WTC11 (cell line): ENCODE results near the gene RPGR. TPM values are rescaled to one million over a fixed set of nuclear protein-coding genes. Genes with fewer than 3 reads are reported as not detected.

Experiments
- ATAC-seq: fragments of 200-7000 bp; cut with Tn5 transposase; 2 replicates; pipeline ENCODE4 v1.10.0; 2021; ENCODE audit warnings: mild to moderate bottlenecking, moderate library complexity
- CTCF ChIA-PET: fragments of 300-600 bp; sonication (Branson Sonifier 250); formaldehyde crosslinking; loops from one replicate; lab custom pipeline; 2021; ENCODE audit warnings: antibody characterized with exemption; lab: Charles Lee
- POLR2A ChIA-PET: fragments of 350-600 bp; sonication (Branson Sonifier 250); formaldehyde crosslinking; loops from one replicate; lab custom pipeline; 2021; ENCODE audit warnings: antibody characterized with exemption; lab: Charles Lee
- DNase-seq: peaks from one replicate; pipeline ENCODE4 v3.0.0; 2021; ENCODE audit warnings: low spot score
- H3K27ac Mint-ChIP-seq: 2 replicates; pipeline ENCODE4 v1.8.0; 2021; ENCODE audit warnings: mixed read lengths
- H3K27me3 Mint-ChIP-seq: 2 replicates; pipeline ENCODE4 v1.8.0; 2021; ENCODE audit warnings: low read depth, mild to moderate bottlenecking, moderate library complexity, mixed read lengths
- H3K36me3 Mint-ChIP-seq: 2 replicates; pipeline ENCODE4 v1.8.0; 2021; ENCODE audit warnings: mixed read lengths
- H3K4me1 Mint-ChIP-seq: 2 replicates; pipeline ENCODE4 v1.8.0; 2022; ENCODE audit warnings: mixed read lengths
- H3K4me3 Mint-ChIP-seq: 2 replicates; pipeline ENCODE4 v1.8.0; 2021; ENCODE audit warnings: mild to moderate bottlenecking, moderate library complexity, mixed read lengths
- H3K9me3 Mint-ChIP-seq: 2 replicates; pipeline ENCODE4 v1.8.0; 2021; ENCODE audit warnings: mixed read lengths
- ELF4 ChIP-seq: sonication (generic); formaldehyde crosslinking; IDR thresholded peaks from 2 replicates; pipeline ENCODE4 v1.8.1; 2022; ENCODE audit warnings: low read depth, mild to moderate bottlenecking, moderate library complexity, missing genetic modification reagents
- FOXK1 ChIP-seq: sonication (generic); formaldehyde crosslinking; IDR thresholded peaks from 2 replicates; pipeline ENCODE4 v1.8.0; 2022; ENCODE audit warnings: mild to moderate bottlenecking, moderate library complexity, missing genetic modification reagents
- IRF2 ChIP-seq: sonication (generic); formaldehyde crosslinking; IDR thresholded peaks from 2 replicates; pipeline ENCODE4 v1.8.0; 2022; ENCODE audit warnings: low read depth, missing genetic modification reagents, borderline replicate concordance
- NR1H2 ChIP-seq: sonication (generic); formaldehyde crosslinking; IDR thresholded peaks from 2 replicates; pipeline ENCODE4 v1.9.0; 2021; ENCODE audit warnings: mild to moderate bottlenecking, moderate library complexity, missing genetic modification reagents
- NR3C1 ChIP-seq: sonication (generic); formaldehyde crosslinking; conservative IDR thresholded peaks from 2 replicates; pipeline ENCODE4 v1.8.1; 2023; ENCODE audit warnings: low read depth, mild to moderate bottlenecking, missing genetic modification reagents
- RELA ChIP-seq: sonication (generic); formaldehyde crosslinking; IDR thresholded peaks from 2 replicates; pipeline ENCODE4 v1.8.1; 2022; ENCODE audit warnings: missing genetic modification reagents, mild to moderate bottlenecking, borderline replicate concordance
- SMAD3 ChIP-seq: sonication (generic); formaldehyde crosslinking; IDR thresholded peaks from 2 replicates; pipeline ENCODE4 v1.8.0; 2022; ENCODE audit warnings: missing genetic modification reagents, mild to moderate bottlenecking, borderline replicate concordance
- SMAD4 ChIP-seq: sonication (generic); formaldehyde crosslinking; IDR thresholded peaks from 2 replicates; pipeline ENCODE4 v1.8.0; 2022; ENCODE audit warnings: mild to moderate bottlenecking, missing genetic modification reagents
- TCF7 ChIP-seq: sonication (generic); formaldehyde crosslinking; IDR thresholded peaks from 2 replicates; pipeline ENCODE4 v1.8.0; 2022; ENCODE audit warnings: mild to moderate bottlenecking, low read depth, missing genetic modification reagents, moderate library complexity
- ZNF121 ChIP-seq: sonication (generic); formaldehyde crosslinking; IDR thresholded peaks from 2 replicates; pipeline ENCODE4 v1.8.0; 2023; ENCODE audit warnings: missing genetic modification reagents
- ZNF317 ChIP-seq: sonication (generic); formaldehyde crosslinking; IDR thresholded peaks from 2 replicates; pipeline ENCODE4 v1.8.1; 2023; ENCODE audit warnings: low read depth, mild to moderate bottlenecking, moderate library complexity, missing genetic modification reagents, borderline replicate concordance
- ZNF396 ChIP-seq: fragments of 250-450 bp; sonication (Bioruptor Pico); IDR thresholded peaks from 2 replicates; pipeline ENCODE4 v1.8.0; 2021; ENCODE audit warnings: mild to moderate bottlenecking, moderate library complexity, borderline replicate concordance
- ZNF423 ChIP-seq: fragments of 250-450 bp; sonication (Bioruptor Pico); IDR thresholded peaks from 2 replicates; pipeline ENCODE4 v2.1.2; 2022; ENCODE audit warnings: mild to moderate bottlenecking, moderate library complexity
- total RNA-seq: library from RNA; stranded (reverse); gene quantifications from 3 replicates; pipeline ENCODE4 v1.2.3, GENCODE V29; 2021
- TF ChIP-seq, protein P1 (sequence below): sonication (generic); formaldehyde crosslinking; IDR thresholded peaks from 2 replicates; pipeline ENCODE4 v1.8.1; 2022; ENCODE audit warnings: missing genetic modification reagents, borderline replicate concordance
- TF ChIP-seq, protein P2 (sequence below): sonication (generic); formaldehyde crosslinking; IDR thresholded peaks from 2 replicates; pipeline ENCODE4 v1.8.0; 2022; ENCODE audit warnings: mild to moderate bottlenecking, missing genetic modification reagents
- TF ChIP-seq, protein P3 (sequence below): sonication (generic); formaldehyde crosslinking; IDR thresholded peaks from 2 replicates; pipeline ENCODE4 v1.8.1; 2023; ENCODE audit warnings: mild to moderate bottlenecking, missing genetic modification reagents
- TF ChIP-seq, protein P4 (sequence below): sonication (generic); formaldehyde crosslinking; IDR thresholded peaks from 2 replicates; pipeline ENCODE4 v1.8.0; 2022; ENCODE audit warnings: mild to moderate bottlenecking, missing genetic modification reagents
- TF ChIP-seq, protein P5 (sequence below): sonication (generic); formaldehyde crosslinking; IDR thresholded peaks from 2 replicates; pipeline ENCODE4 v1.8.0; 2022; ENCODE audit warnings: mild to moderate bottlenecking, missing genetic modification reagents
- TF ChIP-seq, protein P6 (sequence below): sonication (generic); formaldehyde crosslinking; IDR thresholded peaks from 2 replicates; pipeline ENCODE4 v1.8.1; 2023; ENCODE audit warnings: mild to moderate bottlenecking, moderate library complexity, missing genetic modification reagents
- TF ChIP-seq, protein P7 (sequence below): sonication (generic); formaldehyde crosslinking; IDR thresholded peaks from 2 replicates; pipeline ENCODE4 v1.8.1; 2023; ENCODE audit warnings: mild to moderate bottlenecking, missing genetic modification reagents, moderate library complexity
- TF ChIP-seq, protein P8 (sequence below): fragments of 250-450 bp; sonication (Bioruptor Pico); conservative IDR thresholded peaks from 2 replicates; pipeline ENCODE4 v1.9.0; 2021; ENCODE audit warnings: mild to moderate bottlenecking

The RPGR gene
- total RNA-seq, 1 experiment from 2014 or later: 10.7 TPM

DNA sequence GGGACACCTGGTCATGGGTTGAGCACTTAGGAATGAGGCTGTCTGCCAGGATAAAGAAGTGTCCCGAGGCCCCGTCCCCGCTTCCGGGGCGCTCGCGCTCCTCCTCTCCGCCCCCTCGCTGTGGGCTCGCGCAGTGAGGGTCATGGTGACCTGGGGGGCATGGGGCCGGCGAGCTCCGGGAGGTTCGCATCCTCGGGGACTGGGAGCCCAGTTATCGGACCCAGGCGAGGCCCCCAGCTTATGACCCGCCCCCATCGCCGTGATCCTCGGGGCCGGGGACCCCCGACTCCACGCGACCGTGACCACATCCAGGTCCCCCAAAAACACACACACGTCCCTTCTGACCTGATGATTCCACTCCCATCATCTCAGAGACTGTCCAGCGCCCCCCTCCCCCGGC is 71.3 kb downstream of the RPGR start (continued):
- TF ChIP-seq ZNF121 (no peak), SMAD4 (CRISPR knock-in tag) (no peak), RELA (CRISPR knock-in tag) (no peak)
- TF ChIP-seq, all 79 proteins: peak for 0

DNA sequence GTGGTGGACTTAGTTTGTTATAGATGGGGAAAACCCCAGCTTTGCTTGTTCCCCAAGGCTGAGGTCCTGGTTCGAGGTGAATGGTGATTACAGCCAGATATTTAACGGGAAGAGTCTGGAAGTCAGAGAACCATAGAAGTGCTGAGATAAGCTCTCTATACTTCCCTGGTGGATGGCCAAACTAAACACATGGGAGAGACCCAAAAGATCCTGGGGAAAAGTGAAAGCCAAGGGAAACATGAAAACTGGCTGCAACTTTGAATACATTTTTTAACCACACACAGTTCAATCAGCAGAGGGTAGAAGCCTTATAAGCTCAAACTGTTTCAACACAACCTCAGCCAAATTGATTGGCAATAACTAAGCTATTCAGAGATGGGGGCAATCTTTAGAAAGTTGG is 77.3 kb downstream of the RPGR start:
- POLR2A ChIA-PET: no interaction called here
- peaks cover 8% of the 10 kb centered on the region; the same call in 1 of the 2 replicates for H3K4me1 Mint-ChIP-seq
- TF ChIP-seq, protein P1, sequence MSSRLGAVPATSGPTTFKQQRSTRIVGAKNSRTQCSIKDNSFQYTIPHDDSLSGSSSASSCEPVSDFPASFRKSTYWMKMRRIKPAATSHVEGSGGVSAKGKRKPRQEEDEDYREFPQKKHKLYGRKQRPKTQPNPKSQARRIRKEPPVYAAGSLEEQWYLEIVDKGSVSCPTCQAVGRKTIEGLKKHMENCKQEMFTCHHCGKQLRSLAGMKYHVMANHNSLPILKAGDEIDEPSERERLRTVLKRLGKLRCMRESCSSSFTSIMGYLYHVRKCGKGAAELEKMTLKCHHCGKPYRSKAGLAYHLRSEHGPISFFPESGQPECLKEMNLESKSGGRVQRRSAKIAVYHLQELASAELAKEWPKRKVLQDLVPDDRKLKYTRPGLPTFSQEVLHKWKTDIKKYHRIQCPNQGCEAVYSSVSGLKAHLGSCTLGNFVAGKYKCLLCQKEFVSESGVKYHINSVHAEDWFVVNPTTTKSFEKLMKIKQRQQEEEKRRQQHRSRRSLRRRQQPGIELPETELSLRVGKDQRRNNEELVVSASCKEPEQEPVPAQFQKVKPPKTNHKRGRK (CRISPR knock-in tag): no peak
- TF ChIP-seq, protein P2, sequence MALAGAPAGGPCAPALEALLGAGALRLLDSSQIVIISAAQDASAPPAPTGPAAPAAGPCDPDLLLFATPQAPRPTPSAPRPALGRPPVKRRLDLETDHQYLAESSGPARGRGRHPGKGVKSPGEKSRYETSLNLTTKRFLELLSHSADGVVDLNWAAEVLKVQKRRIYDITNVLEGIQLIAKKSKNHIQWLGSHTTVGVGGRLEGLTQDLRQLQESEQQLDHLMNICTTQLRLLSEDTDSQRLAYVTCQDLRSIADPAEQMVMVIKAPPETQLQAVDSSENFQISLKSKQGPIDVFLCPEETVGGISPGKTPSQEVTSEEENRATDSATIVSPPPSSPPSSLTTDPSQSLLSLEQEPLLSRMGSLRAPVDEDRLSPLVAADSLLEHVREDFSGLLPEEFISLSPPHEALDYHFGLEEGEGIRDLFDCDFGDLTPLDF (CRISPR knock-in tag): no peak
- TF ChIP-seq ZNF423 (CRISPR knock-in tag) (no peak), NR1H2 (CRISPR knock-in tag) (no peak), FOXK1 (CRISPR knock-in tag) (no peak), ZNF317 (CRISPR knock-in tag) (no peak)
- TF ChIP-seq, protein P3, sequence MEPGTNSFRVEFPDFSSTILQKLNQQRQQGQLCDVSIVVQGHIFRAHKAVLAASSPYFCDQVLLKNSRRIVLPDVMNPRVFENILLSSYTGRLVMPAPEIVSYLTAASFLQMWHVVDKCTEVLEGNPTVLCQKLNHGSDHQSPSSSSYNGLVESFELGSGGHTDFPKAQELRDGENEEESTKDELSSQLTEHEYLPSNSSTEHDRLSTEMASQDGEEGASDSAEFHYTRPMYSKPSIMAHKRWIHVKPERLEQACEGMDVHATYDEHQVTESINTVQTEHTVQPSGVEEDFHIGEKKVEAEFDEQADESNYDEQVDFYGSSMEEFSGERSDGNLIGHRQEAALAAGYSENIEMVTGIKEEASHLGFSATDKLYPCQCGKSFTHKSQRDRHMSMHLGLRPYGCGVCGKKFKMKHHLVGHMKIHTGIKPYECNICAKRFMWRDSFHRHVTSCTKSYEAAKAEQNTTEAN (CRISPR knock-in tag): no peak
- TF ChIP-seq, protein P4, sequence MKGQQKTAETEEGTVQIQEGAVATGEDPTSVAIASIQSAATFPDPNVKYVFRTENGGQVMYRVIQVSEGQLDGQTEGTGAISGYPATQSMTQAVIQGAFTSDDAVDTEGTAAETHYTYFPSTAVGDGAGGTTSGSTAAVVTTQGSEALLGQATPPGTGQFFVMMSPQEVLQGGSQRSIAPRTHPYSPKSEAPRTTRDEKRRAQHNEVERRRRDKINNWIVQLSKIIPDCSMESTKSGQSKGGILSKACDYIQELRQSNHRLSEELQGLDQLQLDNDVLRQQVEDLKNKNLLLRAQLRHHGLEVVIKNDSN (CRISPR knock-in tag): no peak
- TF ChIP-seq, protein P5, sequence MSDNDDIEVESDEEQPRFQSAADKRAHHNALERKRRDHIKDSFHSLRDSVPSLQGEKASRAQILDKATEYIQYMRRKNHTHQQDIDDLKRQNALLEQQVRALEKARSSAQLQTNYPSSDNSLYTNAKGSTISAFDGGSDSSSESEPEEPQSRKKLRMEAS (CRISPR knock-in tag): no peak
- DNase-seq (no peak), ATAC-seq (no peak)
- CTCF ChIA-PET: no interaction called here
- H3K27ac Mint-ChIP-seq: no peak overlapping the region
- H3K36me3 Mint-ChIP-seq: no peaks in the 10 kb centered on the region
- no peaks in the 10 kb centered on the region for H3K27me3 Mint-ChIP-seq
- no peaks in the 10 kb centered on the region for H3K9me3 Mint-ChIP-seq
- no peak overlapping the region for H3K4me3 Mint-ChIP-seq

DNA sequence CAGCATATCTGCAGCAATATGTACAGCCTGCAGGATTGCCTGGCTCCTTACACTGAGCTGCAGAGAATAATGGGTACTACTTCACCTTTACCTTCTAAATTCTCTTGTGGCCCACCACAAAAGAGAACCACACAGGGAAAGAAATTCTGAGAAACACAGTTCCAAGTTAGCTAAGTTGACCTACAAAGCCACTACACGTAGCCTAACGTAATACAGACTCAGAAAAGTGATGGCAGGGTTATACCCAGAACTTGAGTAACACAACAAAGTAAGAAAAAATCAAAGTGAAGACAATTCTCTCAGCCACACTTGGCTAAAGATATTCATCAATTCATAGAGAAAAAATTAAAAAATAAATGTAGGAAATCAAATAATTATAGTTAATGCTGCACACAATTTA is 80.3 kb downstream of the RPGR start:
- Mint-ChIP-seq H3K27me3 (no peaks in the 10 kb centered on the region), H3K27ac (no peak overlapping the region), H3K4me1 (peaks cover 8% of the 10 kb centered on the region; the same call in 1 of the 2 replicates), H3K9me3 (no peaks in the 10 kb centered on the region)
- POLR2A ChIA-PET: no interaction called here
- CTCF ChIA-PET: no interaction called here
- DNase-seq: no peak
- TF ChIP-seq, protein P3 (CRISPR knock-in tag): no peak
- TF ChIP-seq SMAD4 (CRISPR knock-in tag) (no peak), ZNF317 (CRISPR knock-in tag) (no peak), NR3C1 (CRISPR knock-in tag) (no peak), IRF2 (no peak), ELF4 (CRISPR knock-in tag) (no peak), SMAD3 (no peak), TCF7 (CRISPR knock-in tag) (no peak), ZNF396 (CRISPR knock-in tag) (no peak)
- TF ChIP-seq, protein P6, sequence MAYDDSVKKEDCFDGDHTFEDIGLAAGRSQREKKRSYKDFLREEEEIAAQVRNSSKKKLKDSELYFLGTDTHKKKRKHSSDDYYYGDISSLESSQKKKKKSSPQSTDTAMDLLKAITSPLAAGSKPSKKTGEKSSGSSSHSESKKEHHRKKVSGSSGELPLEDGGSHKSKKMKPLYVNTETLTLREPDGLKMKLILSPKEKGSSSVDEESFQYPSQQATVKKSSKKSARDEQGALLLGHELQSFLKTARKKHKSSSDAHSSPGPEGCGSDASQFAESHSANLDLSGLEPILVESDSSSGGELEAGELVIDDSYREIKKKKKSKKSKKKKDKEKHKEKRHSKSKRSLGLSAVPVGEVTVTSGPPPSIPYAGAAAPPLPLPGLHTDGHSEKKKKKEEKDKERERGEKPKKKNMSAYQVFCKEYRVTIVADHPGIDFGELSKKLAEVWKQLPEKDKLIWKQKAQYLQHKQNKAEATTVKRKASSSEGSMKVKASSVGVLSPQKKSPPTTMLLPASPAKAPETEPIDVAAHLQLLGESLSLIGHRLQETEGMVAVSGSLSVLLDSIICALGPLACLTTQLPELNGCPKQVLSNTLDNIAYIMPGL (CRISPR knock-in tag): no peak
- TF ChIP-seq, protein P7, sequence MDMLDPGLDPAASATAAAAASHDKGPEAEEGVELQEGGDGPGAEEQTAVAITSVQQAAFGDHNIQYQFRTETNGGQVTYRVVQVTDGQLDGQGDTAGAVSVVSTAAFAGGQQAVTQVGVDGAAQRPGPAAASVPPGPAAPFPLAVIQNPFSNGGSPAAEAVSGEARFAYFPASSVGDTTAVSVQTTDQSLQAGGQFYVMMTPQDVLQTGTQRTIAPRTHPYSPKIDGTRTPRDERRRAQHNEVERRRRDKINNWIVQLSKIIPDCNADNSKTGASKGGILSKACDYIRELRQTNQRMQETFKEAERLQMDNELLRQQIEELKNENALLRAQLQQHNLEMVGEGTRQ: no peak
- TF ChIP-seq, protein P8, sequence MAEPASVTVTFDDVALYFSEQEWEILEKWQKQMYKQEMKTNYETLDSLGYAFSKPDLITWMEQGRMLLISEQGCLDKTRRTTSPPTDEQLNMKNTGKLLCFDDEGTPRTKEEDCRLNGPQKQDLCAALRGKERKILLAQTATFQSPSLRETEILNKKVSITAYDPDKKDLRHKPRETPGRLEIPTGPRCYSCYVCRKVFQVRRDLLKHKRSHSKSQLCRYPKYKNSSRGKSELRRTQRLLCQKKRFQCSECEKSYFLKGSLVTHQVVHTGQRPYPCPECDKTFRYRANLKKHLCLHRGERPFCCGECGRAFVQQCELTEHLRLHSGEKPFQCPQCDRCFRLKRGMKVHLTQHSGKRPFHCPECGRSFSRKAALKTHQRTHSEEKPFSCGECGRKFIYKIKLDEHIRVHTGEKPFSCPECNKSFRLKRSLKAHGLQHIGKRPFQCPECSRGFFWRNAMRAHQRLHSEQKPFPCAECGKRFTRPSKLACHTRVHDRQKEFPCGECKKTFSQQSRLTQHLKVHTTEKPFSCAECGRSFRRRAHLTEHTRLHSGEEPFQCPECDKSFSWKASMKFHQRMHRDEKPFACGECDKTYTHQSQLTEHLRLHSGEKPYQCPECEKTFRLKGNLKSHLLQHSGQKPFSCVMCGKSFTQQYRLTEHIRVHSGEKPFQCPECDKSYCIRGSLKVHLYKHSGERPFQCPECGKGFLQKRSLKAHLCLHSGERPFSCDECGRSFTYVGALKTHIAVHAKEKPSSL (CRISPR knock-in tag): no peak
- TF ChIP-seq, all 79 proteins: peak for 0
- H3K4me3 Mint-ChIP-seq: no peak overlapping the region
- H3K36me3 Mint-ChIP-seq: no peaks in the 10 kb centered on the region
- no peak for ATAC-seq
